ENCODE data around the gene CD72. TPM values are rescaled to one million over a fixed set of nuclear protein-coding genes. Genes with fewer than 3 reads are reported as not detected.

The CD72 gene
- total RNA-seq, 1 donor from 2014 or later: 1.1 TPM

GRCh38 chr9:35570709-35571504, 47.3 kb downstream of the CD72 start:
- no peak for DNase-seq (ENCODE audit: low spot score)
- H3K27me3 Mint-ChIP-seq (ENCODE audit: low read depth): no peaks in the 10 kb centered on the region
- H3K27ac Mint-ChIP-seq (ENCODE audit: unreplicated experiment): no peak overlapping the region
- H3K4me1 Mint-ChIP-seq (ENCODE audit: low read depth): peaks cover 13% of the 10 kb centered on the region
- no peaks in the 10 kb centered on the region for H3K9me3 Mint-ChIP-seq (ENCODE audit: low read depth)
- no peaks in the 10 kb centered on the region for H3K36me3 Mint-ChIP-seq (ENCODE audit: low read depth)
- H3K4me3 Mint-ChIP-seq (ENCODE audit: unreplicated experiment): no peak overlapping the region
- TF ChIP-seq CTCF (IDR thresholded peaks at IDR 0.05): no peak

GRCh38 chr9:35569206-35569605, 49.0 kb downstream of the CD72 start:
- H3K4me1 Mint-ChIP-seq (ENCODE audit: low read depth): peaks cover 27% of the 10 kb centered on the region
- H3K36me3 Mint-ChIP-seq (ENCODE audit: low read depth): no peaks in the 10 kb centered on the region
- no peak for DNase-seq (ENCODE audit: low spot score)
- H3K4me3 Mint-ChIP-seq (ENCODE audit: unreplicated experiment): no peak overlapping the region
- H3K27me3 Mint-ChIP-seq (ENCODE audit: low read depth): no peaks in the 10 kb centered on the region
- H3K9me3 Mint-ChIP-seq (ENCODE audit: low read depth): no peaks in the 10 kb centered on the region
- no peak overlapping the region for H3K27ac Mint-ChIP-seq (ENCODE audit: unreplicated experiment)
- no peak for TF ChIP-seq CTCF (IDR thresholded peaks at IDR 0.05)

- Mint-ChIP-seq H3K27ac (ENCODE audit: unreplicated experiment) (no peak overlapping the region), H3K36me3 (ENCODE audit: low read depth) (no peaks in the 10 kb centered on the region), H3K4me3 (ENCODE audit: unreplicated experiment) (no peak overlapping the region), H3K9me3 (ENCODE audit: low read depth) (no peaks in the 10 kb centered on the region), H3K4me1 (ENCODE audit: low read depth) (peaks cover 37% of the 10 kb centered on the region), H3K27me3 (ENCODE audit: low read depth) (no peaks in the 10 kb centered on the region)
- DNase-seq (ENCODE audit: low spot score): no peak
- peak; percentile 13 for TF ChIP-seq CTCF (IDR thresholded peaks at IDR 0.05)
These were observed 50.0 kb downstream of the CD72 start for GRCh38 chr9:35568196-35568595.

GRCh38 chr9:35566417-35566816, 51.8 kb downstream of the CD72 start:
- H3K4me3 Mint-ChIP-seq (ENCODE audit: unreplicated experiment): no peak overlapping the region
- H3K9me3 Mint-ChIP-seq (ENCODE audit: low read depth): no peaks in the 10 kb centered on the region
- peaks cover 42% of the 10 kb centered on the region for H3K4me1 Mint-ChIP-seq (ENCODE audit: low read depth)
- DNase-seq (ENCODE audit: low spot score): no peak
- H3K27me3 Mint-ChIP-seq (ENCODE audit: low read depth): no peaks in the 10 kb centered on the region
- peak overlapping the region; percentile 41 for H3K27ac Mint-ChIP-seq (ENCODE audit: unreplicated experiment)
- H3K36me3 Mint-ChIP-seq (ENCODE audit: low read depth): peaks cover 5% of the 10 kb centered on the region
- peak; percentile 49 for TF ChIP-seq CTCF (IDR thresholded peaks at IDR 0.05)

- peaks cover 6% of the 10 kb centered on the region for H3K36me3 Mint-ChIP-seq (ENCODE audit: low read depth)
- H3K9me3 Mint-ChIP-seq (ENCODE audit: low read depth): no peaks in the 10 kb centered on the region
- TF ChIP-seq CTCF (IDR thresholded peaks at IDR 0.05): no peak
- no peak for DNase-seq (ENCODE audit: low spot score)
- no peak overlapping the region for H3K4me3 Mint-ChIP-seq (ENCODE audit: unreplicated experiment)
- peaks cover 42% of the 10 kb centered on the region for H3K4me1 Mint-ChIP-seq (ENCODE audit: low read depth)
- peak overlapping the region; percentile 92 for H3K27ac Mint-ChIP-seq (ENCODE audit: unreplicated experiment)
- no peaks in the 10 kb centered on the region for H3K27me3 Mint-ChIP-seq (ENCODE audit: low read depth)
These were observed 53.6 kb downstream of the CD72 start for GRCh38 chr9:35564658-35565061.

Measured in chondrocyte (in vitro differentiated cells).